ENCODE measurements around the gene SPECC1.
"Not testable (repeated sequence)": the region's sequence is repeated elsewhere in the genome, so short reads cannot be mapped to it uniquely, and the experiment has no call there.

The SPECC1 gene

DNA sequence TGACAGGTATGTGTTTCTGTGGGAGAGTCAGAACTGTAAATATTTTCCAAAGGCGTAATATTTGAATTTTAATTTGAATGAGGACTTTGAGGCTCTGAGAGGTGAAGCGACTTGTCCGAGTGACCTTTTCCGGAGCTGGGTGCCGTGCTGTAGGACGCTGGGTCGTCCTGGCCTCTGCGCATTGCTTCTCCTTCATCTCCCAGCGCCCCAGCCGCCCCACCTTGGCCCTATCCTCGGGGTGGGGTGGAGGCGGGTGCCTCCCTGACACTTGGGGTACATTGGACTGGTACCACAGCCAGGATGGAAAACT lies 147.8 kb downstream of the SPECC1 start:
- DNase-seq: peak in 1 of 10 donors; percentile 84
- intact Hi-C loops (cut with DNase I): no loop called here

DNA sequence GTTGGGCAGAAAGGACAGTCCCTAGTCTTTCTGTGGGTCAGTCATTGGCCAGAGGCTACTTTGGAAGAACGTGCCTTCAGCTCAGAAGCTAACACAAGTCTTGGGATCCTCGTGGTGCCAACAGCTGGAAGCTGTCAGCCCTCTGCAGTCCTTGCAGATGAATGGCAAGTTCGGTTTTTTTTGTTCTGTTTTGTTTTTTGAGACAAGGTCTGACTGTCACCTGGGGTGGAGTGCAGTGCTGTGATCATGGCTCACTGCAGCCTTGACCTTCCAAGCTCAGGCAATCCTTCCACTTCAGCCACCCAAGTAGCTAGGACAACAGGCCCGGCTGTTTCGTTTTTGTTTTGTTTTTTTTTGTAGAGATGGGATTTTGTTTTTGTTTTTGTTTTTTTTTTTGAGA lies 149.4 kb downstream of the SPECC1 start:
- DNase-seq: no peak
- intact Hi-C loops (cut with DNase I): no loop called here

DNA sequence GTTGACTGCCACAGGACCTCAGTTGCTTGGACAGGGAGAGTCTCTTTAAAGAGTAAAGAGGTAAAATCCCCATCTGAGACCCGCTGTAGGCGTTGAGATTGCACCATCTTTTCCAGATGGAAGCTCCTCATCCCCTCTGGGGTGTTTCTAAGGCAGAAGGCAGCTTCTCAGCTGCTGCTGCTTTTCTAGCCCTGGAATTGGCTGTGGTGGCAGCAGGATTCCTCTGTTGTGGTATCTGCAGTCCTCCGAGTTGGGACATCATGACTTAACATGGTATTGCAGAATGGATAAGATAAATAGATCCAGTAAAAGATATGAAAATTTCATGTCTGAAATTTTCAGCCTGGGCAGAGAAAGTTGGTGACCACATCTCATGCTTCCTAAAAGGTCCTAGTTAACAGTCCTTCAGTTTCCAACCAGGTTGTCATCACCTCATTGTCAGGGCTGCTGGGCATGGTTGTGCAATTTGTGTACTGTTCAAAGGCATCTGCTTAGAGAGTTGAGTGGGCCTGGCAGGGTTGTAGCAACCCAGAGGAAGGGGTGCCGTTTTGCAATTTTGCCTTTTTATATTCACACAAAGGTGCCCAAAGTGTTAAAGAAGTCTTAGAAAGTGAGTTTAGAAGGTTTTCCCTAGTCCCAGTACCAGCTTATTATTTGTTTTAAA lies 150.4 kb downstream of the SPECC1 start:
- intact Hi-C loops (cut with DNase I): no loop called here
- no peak for DNase-seq

DNA sequence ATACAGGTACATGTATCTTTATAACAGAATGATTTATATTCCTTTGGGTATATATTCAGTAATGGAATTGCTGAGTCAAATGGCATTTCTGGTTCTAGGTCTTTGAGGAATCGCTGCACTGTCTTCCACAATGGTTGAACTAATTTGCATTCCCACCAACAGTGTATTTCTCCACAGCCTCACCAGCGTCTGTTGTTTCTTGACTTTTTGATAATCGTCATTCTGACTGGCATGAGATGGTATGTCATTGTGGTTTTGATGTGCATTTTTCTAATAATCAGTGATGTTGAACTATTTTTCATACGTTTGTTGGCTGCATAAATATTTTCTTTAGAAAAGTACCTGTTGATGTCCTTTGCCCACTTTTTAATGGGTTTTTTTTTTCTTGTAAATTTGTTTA lies 156.4 kb downstream of the SPECC1 start:
- DNase-seq; intact Hi-C loops (cut with DNase I): not testable (repeated sequence)

DNA sequence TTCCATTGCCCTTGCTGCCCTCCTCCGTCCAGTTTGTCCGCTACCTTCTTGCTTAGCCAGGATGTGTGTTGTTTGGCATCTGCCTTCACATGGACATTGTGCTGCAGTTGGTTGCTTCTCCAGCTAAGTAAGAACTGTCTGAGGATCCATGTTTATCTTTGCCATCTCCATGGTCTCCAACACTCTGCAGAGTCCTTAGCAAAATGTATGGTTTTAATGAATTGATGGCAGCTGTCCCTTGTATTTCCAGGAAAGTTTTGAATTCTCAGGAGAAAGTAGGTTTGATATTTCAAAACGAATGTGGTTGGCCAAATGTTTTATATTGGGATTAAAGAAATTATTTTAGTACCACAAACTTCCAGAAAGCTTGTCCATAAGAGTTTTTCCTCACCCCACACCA lies 160.9 kb downstream of the SPECC1 start:
- intact Hi-C loops (cut with DNase I): no loop called here
- DNase-seq: no peak

DNA sequence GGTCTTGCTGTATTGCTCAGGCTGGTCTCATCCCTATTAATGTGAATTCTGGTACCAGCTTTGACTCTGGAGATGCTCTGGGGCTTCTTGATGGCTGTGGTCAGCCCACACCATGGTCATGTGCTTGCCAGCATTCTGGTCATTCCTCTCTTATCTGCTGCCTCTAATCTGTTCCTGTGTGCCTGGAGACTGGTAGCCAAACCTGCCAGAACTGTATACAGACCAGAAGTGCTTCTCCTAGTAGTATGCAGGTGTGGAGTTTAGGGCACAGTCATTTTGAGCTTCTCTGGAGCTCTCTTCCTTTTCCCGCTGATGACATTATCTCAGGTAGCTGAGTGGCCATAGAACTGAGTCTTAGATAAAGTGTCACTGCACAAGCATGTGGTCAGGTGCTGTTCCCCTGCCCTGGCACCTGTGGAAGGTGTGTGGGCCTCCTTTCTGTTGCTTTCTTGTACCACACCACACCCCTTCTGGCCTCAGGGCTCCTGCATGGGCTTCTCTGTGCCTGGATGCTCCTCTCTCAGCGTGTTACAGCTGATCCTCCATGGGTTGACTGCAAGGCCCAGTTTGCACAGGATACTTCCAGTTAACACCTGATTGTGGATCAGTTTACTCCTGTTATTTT lies 162.7 kb downstream of the SPECC1 start:
- intact Hi-C loops (cut with DNase I): no loop called here
- no peak for DNase-seq

DNA sequence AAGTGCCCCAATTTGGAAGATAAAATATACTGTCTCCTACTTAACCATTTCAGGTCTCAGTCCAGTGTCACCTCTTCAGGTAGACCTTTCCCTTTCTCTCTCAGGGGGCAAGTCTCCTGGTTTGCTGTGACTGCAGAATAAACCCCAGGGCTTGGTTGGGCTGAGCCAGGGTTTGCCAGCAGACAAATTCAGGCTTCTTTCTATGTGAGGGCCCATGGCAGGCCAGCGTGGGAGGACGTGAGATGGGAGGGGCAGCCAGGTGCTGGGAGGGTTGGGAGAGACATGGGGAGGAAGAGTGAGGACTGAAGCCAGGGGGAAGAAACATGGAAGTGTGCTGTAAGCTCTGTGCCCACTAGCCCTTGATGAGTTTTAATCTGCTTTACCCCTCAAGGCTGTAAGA lies 163.2 kb downstream of the SPECC1 start:
- intact Hi-C loops (cut with DNase I): no loop called here
- no peak for DNase-seq

DNA sequence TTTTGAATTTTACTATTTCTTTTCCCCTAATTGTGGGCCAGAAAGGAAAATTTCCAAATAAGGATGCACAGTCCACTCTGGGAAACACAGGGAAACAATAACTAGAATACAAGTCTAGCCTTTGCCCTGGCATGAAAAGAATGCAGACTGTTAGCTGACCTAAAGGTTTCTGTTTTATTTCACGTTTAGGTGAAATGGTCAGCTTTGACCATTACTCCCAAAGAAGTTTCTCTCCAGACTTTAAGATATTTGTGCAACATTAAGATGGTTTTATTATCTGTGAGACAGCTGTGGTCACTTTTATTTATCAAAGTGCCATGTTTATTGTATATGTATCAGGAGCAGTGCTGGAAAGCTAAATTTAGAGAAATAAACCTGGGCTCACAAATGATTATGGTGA lies 163.9 kb downstream of the SPECC1 start:
- DNase-seq: no peak
- intact Hi-C loops (cut with DNase I): no loop called here

DNA sequence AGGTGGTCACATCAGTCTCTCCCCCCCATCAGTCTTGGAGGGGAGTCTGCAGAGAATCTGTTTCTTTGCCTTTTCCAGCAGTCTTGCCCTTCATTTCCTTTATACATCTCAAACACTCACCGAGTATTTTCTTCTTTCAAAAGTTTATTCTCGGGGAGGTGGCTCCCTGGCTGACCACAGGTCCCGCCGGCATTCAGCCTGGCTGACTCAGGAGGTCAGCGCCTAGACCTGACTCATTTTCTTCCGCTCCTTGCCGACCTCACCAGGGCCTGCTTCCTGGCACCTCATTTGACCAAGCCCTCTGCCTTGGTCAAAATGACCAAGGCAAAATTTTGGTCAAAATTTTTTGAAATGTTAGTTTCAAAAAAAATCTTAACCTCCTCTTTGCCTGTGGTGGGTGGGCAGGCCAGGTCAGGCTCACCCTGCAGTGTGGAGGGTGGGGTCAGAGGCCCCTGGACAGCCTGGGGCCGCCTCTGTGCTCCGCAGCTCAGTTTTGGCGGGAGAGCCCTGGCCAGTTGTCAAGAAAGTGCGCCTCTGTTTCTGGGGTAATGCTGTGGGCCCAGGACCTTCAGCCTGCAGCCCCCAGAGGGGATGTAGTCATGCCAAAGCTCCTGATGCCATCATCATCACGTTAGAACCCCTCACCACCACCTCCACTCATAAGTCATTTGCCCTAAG lies 165.6 kb downstream of the SPECC1 start:
- intact Hi-C loops (cut with DNase I): no loop called here
- DNase-seq: no peak

DNA sequence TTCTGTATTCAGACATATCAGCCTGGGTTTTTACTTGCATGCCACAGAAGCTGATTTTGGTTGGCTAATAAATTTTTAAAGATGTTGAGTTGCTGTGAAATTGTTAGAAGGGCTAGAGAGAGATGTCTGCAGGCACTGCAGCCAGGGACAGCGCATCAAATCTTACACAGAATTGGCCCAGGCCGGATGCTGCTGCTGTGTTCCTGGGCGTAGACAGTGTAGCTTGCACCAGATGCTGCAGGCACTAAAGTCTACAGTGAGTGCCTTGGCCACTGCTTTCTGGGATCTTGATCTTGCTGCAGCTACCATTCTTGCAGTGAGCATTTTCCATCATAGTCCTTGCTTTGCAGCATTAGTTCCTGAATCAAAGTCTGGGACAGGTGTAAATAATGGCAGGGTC lies 169.9 kb downstream of the SPECC1 start:
- peak in 4 of 10 donors; percentile 34 to 87 (median 56) for DNase-seq
- intact Hi-C loops (cut with DNase I): no loop called here

DNA sequence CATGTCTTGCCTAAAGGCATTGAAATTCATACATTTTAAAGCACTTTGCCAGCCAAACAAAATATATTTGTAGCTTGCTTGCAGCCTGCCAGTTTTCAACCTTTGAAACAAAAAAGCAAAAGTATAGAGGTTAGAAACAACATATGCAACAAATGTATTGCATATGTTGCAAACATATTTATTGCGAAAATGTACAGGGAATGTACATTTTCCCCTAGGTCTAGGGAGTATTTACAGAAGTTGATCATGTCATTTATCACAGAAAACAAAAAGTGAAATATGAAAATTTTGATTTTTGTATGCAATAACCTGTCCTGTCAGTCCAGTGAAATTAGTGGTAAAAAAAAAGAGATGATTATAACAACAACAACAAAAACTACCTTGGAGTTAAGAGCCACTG lies 171.5 kb downstream of the SPECC1 start:
- DNase-seq: no peak
- intact Hi-C loops (cut with DNase I): loop anchor here (10.0 kb wide), 1 partner anchor 56 kb away; no protein-coding TSS in a partner anchor

DNA sequence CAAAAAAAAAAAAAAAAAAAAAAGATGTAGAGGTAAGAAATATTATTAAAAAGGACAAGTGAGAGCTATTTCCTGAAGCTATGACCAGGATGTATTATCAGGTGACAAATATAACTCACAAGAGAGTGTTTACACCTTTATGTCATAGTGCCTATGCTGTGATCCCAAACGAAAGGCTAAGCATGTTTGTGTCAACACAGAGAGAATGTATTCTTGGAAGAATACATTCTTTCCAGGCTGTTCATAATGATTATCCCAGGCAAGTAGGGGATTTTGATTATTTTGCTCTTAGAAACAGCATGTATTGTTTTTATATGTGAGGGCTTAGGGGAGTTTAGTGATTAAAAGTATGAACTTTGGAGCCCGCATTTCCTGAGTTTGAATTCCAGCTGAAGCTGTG lies 175.0 kb downstream of the SPECC1 start:
- intact Hi-C loops (cut with DNase I): loop anchor here (10.0 kb wide), 1 partner anchor 59 kb away; no protein-coding TSS in a partner anchor
- DNase-seq: no peak

DNA sequence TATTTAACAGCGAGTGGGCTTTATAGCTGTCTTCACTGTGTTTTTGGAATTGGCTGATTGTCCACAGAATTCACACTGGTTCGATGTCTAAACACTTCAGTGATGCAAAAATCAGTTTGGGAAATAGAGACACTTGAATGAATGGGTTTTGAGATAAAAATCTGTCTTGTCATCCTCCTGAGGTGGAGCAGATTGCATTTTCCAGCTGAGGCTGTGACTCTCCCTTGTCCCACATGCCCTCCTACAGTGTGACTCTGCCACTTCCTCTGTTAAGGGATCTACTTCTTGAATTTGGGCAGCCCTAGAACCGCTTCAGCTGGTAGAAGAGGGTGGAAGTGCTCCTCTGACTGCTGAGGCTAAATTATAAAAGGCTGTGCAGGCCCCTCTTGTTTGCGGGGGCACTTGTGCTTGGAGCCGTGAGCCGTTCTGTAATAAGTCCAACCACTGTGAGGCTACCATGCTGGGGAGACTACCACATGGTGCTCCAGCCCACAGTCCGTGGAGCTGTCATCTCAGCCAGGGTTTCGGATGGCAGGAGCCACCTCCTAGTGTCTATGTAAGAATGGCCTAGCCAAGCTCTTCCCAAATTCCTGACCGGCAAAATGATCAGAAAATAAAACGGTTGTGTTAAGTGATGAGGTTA lies 175.9 kb downstream of the SPECC1 start:
- DNase-seq: peak in 1 of 10 donors; percentile 69
- intact Hi-C loops (cut with DNase I): loop anchor here (10.0 kb wide), 1 partner anchor 60 kb away; no protein-coding TSS in a partner anchor

DNA sequence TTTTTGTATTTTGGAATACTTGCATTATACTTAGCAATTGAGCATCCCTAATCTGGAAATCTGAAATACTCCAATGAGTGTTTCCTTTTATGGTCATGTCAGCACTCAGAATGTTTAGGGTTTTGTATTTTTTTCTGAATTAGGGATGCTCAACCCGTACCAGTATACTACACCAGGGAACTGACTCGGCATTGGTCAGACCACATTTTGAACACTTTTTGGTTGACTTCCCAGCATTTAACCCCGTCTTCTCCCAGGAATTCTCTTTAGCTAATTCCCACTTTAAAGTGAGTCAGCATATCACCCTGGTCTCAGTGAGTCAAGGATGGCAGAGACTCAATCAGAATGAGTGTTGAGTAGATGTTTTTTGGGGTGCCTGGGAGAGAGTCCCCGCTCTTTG lies 177.9 kb downstream of the SPECC1 start:
- intact Hi-C loops (cut with DNase I): loop anchor here (10.0 kb wide), 1 partner anchor 62 kb away; no protein-coding TSS in a partner anchor
- DNase-seq: no peak

DNA sequence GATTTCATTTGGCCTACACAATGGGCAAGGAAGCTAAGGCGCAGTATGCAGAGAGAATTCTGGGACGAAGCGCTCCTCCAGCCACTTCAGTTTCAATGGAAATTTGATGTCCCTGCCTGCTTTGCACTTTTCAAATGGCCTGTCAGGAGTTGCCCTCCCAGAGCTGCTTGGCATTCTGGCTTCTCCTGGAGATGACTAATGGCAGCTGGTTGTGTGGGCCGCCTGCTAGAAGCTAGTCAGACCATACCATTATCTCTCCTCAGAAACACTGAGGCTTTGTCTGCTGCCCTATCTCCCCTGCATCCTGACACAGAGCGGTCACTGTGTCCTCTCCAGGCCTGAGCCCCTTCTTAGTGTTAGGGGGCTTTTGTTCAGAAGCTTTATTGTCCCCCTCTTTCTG lies 180.1 kb downstream of the SPECC1 start:
- peak; percentile 76 to 97 (median 78) for DNase-seq
- intact Hi-C loops (cut with DNase I): loop anchor here (10.0 kb wide), 1 partner anchor 65 kb away; no protein-coding TSS in a partner anchor

DNA sequence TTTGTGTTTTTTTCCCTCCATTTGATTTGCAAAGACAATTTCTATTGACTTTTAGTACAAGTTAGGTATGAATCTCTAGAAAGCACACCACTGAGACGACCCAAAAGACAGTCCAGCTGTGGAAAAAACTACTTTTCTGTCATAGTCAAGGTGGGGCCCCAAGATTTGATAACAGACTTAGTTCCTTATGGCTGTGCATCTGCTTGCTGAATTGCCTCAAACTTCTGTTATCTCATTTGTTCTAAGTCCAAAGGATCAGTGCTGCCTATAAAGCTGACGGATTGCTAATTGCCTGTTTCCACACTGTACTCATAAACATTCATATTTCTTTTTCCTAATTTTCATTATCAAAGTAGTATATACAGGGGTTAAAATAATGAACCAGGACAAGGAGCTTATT lies 180.8 kb downstream of the SPECC1 start:
- intact Hi-C loops (cut with DNase I): loop anchor here (10.0 kb wide), 1 partner anchor 65 kb away; no protein-coding TSS in a partner anchor
- DNase-seq: no peak

DNA sequence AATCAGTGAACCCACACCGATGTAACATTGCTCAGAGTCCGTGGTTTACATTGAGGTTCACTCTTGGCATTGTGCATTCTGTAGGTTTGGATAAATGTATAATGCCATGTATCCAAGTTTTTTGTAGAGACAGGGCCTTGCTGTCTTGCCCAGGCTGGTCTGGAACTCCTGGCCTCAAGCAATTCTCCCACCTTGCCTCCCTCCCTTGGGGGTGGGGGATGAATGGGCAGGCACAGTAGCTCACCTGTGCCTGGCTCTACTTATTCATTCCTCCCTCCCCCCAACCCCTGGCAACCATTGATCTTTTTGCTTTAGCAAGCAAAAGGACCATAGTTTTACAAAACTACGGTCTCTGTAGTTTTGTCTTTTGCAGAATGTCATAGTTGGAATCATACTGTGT lies 181.4 kb downstream of the SPECC1 start:
- no peak for DNase-seq
- intact Hi-C loops (cut with DNase I): no loop called here

DNA sequence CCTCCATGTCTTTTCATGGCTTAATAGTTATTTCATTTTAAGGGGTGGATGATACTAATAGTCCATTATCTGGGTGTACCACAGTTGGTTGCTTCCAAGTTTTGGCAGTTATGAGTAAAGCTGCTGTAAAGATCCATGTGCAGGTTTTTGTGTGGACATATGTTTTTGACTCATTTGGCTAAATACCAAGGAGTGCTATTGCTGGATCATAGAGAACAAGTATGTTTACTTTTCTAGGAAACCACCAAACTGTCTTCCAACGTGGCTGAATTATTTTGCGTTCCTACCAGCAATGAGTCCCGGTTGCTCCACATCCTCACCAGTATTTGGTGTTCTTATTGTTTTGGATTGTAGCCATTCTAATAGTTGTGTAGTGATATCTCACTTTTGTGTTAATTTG lies 181.9 kb downstream of the SPECC1 start:
- intact Hi-C loops (cut with DNase I): no loop called here
- no peak for DNase-seq

DNA sequence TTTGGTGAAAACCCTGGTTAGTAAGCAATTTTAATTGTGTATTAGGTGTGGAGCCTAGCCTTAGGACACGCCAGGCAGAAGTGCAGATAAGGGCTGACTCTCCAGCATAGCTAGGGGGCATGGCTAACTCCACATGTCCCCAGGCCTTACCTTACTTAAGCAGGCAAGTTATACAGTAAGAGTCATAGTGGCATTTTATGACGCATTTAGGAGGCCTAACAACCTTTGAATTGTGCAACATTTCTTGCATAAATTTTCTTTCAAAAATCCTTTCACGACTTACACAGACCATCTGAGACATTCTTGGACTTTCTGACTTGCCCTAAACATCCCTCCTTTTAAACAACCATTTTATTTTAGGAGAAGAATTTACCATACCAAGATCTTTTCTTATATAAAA lies 187.1 kb downstream of the SPECC1 start:
- intact Hi-C loops (cut with DNase I); DNase-seq: not testable (repeated sequence)

DNA sequence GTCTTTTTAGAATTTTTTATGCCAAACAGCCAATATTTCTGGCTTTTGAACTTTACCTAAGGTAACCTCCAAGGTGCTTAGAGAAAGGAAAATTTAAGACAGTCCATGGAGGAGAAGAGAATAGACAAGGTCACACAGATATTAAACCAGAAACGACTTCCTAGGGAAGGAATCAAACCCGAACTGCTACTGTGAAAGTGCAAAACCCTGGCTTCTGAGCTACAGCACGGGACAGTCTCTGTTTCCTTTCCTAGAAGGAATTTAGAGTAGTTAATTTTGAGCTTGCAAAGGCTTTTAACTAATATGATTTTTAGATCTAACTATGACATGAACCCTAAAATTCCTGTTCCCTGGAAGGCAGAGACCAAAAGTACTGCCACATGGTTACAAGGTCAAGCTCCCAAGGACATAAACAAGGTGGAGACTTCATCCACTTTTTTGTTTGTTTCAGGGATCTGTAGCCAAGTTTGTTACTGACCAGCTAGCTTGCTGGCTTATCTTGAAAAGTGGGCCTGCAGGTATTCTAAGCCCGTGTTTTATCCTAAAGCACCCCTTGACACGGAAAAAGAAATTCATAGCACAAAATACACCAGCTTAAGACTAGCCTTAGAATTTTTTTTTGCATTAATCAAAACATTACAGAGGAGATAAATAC lies 188.2 kb downstream of the SPECC1 start:
- no peak for DNase-seq
- intact Hi-C loops (cut with DNase I): no loop called here
